ENCODE measurements around the gene SLC25A41.
A peak's percentile ranks its signal among the peaks of the same experiment; 100 is the strongest.

Gene SLC25A41

DNA sequence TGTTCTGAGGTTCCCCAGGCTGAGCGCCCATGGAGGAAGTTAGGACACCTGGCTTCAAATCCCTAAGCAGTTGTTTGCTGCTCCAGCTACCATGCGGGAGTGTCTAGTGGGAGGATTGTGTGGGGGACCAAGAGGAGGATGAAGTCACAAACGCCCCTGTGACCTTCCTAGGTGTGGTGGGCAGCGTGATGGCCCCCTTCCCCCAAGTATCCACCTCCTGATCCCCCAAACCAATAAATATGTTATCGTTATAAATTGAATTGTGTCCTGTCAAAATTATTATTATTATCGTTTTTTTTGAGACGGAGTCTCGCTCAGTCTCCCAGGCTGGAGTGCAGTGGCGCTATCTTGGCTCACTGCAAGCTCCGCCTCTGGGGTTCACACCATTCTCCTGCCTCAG is at the start of gene SLC25A41:
SLC25A41 (minus strand) TSS at position 101 of the 400 bp plus-strand sequence; CDS start at position 31, 70 bp downstream.
- no peak for DNase-seq

DNA sequence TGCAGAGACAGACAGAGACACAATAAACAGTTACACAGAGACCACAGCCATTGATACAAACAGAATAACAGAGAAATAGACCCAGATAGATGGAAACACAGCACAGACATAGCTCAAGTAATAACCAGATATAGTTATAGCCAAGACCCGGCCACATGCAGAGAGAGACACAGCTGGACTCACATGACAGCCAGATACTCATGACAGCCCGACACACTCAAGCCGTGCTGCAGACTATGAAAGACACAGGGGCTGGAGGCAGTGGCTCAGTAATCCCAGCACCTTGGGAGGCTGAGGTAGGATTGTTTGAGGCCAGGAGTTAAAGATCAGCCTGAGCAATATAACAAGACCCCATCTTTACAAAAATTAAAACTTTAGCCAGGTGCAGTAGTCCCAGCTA is 49.7 kb upstream of the SLC25A41 start:
- no peak for DNase-seq

DNA sequence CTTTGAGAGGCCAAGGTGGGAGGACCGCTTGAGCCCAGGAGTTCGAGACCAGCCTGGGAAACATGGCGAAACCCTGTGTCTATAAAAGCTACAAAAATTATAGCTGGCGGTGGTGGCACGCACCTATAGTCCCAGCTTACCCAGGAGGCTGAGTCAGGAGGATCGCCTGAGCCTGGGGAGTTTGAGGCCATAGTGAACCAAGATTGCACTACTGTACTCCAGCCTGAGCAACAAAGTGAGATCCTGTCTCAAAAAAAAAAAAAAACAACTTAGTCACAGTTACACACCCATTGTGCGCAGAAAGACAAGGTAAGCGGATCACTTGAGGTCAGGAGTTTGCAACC is 48.8 kb upstream of the SLC25A41 start:
- DNase-seq: no peak

DNA sequence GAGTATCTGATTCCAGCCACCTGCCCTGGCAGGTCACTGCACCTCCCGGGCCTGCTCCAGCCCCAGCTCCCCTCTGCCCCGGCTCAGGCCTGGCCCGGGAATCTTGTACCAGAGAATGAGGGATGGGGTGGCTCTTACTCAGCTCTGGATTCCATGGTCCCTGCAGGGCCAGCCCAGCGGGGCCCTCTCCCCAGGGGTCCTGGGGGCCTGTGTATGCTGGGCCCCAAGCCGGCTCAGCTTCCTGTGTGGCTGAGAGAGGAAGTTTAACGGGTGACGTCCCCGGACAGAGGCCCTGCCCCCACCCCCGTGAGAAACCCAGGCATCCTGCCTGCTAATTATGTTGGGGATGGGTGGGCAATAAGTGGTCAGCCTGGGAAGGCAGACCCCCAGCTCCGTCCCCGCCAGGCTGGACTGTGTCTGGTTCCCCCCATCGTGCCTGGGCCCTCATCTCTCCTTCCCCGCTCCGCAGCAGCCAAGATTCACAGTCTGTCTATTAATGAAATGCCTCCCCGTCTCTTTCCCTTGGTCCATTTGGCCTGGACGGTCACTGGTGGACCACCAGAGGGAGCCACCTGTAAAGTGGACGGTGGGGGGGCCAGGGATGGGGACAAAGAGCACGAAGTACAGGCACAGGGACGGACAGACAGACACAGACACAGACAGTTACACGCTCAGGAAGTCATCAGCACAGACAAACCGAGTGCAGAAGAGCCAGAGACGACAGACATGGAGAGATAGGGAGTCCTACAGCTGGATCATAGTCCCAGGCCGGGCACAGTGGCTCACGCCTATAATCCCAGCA is 48.2 kb upstream of the SLC25A41 start, which contains the start of gene DENND1C:
DENND1C (minus strand) TSS at position 247 of the 802 bp plus-strand sequence; CDS start at position 155, 92 bp downstream.
- DNase-seq: no peak

DNA sequence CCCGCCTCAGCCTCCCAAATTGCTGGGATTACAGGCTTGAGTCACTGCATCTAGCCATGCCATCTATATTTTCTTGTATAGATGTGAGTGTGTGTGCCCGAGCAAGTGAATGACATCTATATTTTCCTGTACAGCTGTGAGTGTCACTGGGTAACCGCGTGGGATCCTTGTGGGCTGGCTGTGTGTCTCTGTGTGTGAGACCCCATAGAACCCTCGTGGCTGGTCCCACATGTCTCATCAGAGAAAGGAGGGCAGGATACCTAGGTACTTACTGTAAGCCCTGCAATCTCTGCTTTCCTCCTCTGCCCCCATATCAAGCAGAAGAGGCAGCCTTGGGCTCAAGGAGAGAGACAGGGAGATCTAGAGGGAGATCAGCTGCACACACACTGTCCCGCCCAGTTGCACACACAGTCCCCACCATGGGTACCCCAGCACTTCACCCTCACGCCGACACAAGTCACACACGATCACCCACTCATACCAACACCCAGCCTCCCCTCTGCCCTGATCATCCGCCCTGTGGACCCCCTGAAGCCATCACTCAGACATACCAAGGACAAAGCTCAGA is 47.4 kb upstream of the SLC25A41 start:
- no peak for DNase-seq

DNA sequence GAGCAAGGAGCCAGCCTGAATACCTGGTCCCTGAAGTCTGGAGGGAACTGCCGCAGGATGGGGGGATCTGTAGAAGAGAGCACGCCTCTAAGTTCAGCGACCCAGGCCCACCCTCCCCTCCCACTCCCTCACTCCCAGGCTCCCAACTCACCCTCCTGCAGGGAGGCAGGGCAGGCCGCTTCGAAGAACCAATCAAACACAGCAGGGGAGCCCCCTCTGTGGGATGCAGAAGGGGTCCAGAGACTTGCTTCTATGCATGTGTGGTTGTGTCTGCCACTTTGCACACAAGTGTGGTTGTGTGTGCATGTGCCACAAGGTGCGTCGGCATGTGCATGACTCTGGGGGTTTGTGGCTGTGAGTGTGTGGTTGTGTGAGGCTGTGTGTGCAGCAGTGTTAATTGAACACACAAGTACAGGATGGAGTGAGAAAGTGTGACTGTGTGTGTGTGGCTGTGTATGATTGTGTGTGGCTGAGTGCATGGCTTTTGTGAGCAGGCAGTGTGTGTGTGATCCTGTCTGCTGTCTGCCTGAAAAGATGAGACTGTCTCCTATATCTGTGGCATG is 46.4 kb upstream of the SLC25A41 start:
- no peak for DNase-seq

DNA sequence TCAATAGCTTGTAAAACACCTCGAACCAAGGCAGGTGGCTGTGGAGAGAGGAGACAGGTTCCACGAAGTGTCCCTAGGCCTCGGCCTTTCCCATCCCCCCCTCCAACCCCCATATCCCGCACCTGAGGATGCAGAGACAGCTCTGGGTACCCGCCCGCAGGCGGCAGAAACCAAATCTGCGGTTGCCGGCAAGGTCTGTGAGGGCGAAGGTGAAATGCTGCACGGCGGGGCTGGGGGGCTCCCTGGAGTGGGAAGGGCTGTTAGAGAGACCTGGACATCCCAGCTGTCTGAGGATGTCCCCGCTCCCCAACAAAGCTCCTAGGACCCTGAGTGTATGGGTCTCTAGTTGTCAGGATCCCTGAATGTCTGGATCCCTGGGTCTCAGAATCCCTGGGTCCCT is 45.3 kb upstream of the SLC25A41 start:
- no peak for DNase-seq

DNA sequence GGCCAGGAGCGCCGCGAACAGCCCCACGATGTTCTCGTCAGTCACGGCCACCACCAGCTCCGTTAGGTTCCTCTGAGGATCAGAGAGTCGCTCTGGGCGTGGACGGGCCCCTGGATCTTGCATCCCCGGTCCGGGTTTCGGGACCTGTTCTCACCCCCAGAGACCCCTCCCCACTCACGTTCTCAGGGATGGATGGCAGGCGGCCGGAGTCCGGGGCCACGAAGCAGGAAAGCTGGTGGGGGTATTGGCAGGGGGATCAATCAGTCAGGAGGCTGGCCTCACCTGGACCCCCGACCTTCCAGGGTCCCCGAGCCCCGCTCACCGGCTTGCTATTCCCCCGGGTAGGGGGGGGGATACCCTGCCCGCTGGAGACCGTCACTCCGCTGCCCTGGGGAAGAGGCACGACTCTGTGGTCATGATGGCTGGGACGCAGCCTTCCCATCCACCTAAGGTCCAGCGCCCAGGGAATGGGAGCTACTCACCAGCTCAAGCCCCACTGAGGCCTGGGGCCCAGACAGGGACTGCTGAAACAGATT is 43.4 kb upstream of the SLC25A41 start:
- DNase-seq: no peak

DNA sequence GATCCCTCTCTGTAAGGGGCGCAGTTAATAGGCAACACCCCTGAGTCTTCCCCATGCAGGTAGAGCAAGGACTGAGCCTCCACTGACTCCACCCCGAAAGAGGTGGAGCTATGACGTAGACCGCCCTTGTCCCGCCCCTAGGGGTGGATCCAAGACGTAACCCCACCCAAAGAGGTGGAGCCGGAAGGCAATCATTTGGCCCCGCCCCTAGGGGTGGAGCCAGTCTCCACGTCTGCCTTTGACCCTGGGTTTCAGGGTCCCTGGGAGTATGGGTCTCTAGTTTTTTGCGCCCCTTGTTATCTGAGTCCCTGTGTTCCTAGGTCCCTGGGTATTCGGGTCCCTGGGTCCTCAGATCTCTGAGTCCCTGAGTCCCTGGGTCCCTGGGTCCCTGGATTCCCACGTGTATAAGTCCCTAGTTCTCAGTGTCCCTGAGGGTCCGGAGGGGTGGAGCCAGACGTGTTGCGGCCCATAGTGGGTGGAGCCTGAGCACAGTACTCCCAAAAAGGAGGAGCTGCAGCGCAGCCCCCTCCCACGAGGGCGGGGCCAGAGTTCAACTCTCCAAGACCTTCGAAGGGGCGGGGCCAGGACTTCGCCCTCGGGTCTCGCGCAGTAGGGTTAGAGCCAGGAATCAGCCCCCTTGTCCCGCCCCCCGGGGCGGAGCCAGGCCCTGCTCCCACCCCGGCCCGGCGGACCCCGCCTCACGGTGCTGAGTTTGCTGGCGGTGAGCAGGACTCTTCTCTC is 42.8 kb upstream of the SLC25A41 start:
- no peak for DNase-seq

DNA sequence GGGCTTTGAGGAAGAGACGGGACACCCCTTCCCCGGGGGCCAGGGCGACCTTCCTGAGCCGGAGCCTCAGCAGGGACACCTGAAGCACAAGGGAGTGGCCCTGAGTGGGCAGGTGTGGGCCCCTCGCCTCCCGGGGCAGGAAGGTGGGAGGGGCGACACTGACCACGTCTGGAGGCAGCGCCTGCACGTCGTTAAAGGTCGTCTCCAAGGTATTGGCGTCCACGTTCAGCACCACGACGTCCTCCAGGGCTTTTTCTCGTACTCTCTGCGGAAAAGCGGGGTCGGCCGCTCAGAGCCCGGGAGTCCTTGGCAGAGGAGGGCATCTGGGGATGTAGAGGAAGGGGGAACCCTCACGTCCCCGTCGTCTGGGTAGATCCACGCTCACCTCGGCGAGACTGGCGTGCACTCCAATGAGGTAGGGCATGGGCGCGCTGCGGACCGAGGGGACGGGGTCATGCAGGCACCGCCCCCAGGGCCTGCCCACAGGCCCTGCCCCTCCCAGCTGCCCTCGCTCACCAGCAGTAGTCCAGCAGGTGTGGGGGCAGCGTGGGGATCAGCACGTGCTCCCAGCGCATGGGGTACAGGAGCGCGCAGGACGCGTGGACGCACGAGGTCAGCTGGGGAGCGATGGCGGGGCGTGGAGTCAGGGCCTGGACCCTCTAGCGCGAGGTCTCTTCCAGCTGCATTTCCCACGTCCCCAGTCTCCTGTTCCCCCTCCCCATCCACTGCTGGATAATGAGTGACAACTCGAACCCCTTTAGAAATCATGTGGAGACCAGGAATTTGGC is 42.0 kb upstream of the SLC25A41 start:
- DNase-seq: no peak

DNA sequence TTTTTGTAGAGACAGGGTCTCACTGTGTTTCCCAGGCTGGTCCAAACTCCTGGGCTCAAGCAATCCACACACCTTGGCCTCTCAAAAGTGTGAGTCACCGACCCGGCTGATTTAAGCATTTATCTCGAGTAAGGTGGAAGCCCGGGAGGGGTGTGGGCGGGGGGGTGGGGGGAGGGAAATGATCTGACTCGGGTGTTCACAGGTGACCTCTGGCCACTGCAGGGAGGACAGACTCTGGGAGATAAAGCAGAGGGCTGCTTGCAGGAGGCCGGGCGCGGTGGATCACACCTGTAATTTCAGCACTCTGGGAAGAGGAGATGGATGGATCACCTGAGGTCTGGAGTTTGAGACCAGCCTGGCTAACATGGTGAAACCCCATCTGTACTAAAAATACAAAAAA is 40.1 kb upstream of the SLC25A41 start:
- DNase-seq: no peak

DNA sequence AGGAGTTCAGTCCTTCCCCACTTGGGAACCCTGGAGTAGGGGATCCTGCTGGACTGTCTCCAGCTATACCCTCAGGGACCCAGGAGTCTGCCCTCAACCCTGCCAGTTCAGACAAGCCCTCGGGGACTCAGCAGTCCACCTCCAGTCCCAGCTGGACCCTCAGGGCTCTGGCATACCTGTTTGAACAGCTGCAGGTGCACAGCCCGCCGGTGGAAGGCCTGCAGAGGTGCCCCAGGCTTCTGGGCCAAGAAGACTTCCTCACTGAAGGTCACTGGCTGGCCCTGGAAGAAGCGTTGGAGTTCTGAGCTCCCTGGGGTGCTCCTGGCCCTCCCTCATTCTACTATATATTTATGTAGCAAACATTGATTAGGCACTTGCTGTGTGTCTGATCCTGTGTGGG is 39.1 kb upstream of the SLC25A41 start:
- DNase-seq: no peak

DNA sequence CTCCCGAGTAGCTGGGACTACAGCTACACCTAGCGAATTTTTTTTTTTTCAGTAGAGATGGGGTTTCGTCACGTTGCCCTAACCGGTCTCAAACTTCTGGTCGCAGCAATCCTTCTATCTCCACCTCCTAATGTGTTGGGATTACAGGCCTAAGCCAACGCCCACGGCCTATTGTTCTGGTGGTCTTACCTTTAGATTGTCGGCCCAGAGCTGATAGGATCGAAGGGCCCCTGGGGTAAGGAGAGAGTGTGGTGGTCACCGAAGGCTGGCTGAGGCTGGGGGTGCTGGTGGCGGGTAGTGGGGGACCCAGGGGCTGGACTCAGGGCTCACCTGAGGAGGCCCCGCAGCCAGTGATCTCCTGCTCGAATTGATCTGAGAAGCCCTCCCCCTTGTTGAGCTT is 37.5 kb upstream of the SLC25A41 start:
- DNase-seq: no peak

DNA sequence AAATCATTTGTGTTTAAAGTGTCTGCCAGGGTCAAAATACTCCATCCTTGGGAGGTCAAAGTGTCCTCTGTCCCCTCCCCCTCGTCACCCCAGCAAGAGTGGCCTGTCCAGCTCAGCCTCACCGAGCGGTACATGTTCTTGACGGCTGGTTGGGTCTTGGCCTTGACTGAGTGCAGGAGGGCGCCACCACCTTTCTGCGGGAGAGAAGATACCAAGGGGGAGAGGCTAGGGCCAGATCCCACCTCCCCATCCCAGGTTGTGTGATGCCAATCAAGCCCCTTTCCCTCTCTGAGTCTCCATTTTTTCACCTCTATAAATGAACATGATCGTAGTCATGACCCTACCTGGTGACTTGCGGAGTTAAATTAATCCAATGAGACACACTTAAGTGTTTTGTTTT is 36.6 kb upstream of the SLC25A41 start:
- DNase-seq: no peak

DNA sequence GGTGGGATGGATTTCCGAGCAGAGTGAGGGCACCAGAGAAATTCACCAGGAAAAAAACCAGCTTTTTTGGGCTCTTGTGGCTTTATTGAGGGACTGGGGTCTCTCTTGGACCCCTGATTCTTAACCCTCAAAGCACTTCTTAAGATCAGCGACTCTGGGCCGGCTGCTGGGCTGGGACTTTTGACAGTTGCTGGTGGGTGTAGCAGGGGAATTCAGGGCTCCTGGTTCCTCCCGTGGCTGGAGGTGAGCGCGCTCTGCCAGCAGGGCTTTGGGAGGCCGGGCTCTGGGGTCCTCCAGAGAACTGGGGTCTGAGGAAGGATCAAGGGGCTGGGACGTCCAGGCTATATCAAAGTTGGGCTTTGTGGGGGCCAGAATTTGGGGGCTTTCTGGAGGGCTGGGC is 33.8 kb upstream of the SLC25A41 start:
- no peak for DNase-seq

DNA sequence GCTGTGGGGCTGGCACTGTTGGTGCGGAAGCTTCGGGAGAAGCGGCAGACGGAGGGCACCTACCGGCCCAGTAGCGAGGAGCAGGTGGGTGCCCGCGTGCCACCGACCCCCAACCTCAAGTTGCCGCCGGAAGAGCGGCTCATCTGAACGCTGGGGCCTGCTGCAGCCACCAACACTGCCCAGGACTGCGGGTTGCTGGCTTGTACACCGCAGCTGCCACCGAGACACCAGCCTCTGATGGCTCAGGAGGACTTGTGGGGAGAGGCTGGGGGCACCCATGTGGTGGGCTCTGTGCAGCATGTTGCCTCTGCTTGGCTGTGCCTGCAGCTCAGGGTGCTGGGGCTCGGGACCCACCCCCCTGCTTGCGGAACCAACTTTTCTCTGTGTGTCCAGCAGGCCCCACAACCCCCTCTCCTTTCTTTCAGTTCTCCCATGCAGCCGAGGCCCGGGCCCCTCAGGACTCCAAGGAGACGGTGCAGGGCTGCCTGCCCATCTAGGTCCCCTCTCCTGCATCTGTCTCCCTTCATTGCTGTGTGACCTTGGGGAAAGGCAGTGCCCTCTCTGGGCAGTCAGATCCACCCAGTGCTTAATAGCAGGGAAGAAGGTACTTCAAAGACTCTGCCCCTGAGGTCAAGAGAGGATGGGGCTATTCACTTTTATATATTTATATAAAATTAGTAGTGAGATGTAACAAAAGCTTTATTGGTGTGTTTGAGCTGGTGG is 33.1 kb upstream of the SLC25A41 start:
- no peak for DNase-seq

DNA sequence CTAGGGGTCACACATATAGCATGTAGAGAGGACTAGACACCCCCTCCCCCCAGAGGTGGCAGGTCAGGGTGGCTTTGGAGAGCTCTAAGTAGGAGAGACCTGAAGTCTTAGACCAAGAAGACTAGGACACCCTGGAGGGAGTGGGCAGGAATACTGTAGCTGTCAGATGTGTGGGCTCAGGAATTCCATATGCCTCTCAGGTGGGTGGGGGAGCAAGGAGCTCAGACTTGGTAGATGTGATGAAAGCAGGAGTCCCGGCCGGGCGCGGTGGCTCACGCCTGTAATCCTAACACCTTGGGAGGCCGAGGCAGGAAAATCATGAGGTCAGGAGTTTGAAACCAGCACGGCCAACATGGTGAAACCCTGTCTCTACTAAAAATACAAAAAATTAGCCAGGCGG is 32.1 kb upstream of the SLC25A41 start:
- no peak for DNase-seq

DNA sequence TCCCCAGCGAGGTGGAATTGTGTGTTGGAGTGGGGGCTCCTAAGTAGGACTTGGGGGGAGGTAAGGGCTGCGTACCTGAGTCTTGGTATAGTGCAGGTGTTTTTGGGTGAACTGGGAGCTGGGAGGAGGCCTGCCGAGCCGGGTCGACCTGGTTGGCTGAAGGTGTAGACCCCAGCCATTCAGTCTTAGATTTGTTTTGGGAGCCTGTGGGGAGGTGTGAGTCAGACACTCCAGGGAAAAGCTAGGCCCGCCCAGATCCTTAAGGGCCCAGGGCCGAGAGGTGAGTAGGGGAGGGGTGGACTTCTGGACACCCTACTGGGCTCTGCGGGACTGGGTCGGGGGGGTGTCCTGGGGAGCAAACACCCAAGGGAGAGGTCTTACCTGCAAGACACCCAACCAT is 31.4 kb upstream of the SLC25A41 start:
- no peak for DNase-seq

DNA sequence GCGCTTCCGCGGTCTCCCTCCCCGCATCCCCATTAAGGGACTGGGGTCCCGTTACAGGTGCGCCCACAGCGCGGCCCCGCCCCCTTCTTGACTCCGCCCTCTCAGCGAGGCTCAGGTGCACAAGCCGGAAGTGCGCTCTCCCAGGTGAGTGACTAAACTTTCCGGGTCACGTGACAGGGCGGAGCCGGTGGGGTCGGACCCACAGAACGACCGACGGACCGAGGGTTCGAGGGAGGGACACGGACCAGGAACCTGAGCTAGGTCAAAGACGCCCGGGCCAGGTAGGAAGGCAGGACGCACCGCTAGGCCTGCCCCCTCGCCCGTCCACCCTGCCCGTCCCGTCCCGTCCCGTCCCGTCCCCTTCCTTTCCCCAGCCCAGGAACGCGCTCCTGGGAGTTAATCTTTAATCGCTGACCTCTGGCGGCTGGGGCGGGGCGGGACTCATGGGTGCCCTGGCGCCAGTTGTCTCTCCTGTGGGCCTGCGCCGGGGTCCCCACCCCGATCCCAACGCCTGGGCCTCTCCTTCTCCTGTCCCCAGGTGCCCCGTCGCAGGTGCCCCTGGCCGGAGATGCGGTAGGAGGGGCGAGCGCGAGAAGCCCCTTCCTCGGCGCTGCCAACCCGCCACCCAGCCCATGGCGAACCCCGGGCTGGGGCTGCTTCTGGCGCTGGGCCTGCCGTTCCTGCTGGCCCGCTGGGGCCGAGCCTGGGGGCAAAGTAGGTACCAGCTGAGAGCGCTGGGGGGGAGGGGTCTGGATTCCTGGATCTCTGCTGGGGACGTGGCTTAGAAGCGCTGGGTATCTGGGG is 30.7 kb upstream of the SLC25A41 start, which contains the start of gene CRB3:
CRB3 (plus strand) TSS at position 202 of the 804 bp plus-strand sequence; CDS start at position 633, 431 bp downstream.
- DNase-seq: no peak

DNA sequence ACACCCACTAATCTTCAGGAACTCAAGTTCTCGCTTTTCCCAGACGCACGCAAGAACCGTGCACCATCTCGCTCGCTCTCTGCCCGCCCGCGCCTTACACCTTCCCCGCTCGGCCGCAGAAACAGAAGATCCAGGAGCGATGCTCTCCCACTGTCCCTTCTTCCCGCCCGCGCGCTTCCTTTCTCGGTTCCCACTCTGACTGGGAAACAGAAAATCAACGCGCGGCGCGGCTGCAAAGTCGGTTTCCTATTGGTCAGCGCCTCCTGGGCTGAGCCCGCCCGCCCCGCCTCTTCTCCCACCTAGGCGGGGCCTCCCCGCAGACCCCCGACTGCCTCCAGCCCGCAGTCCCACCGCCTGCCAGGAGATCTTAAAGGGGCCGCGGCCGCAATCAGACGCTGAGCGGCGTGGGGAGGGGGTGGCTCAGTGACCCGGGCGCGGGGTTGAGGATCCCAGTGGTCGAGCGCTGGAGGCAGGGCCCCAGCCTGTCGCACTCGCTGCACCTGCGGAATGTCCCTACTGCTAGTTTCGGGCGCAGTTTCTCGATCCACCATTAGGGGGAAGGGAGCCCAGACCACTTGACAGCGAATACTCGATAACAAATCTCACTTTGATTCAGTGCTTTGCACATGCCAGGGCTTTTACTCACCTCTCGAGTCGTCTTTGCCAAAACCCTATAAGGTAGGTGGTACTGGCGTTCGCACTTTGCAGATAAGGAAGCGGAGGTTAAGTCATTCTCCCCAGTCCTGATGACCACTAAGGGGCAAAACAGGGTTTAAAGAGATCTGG is 26.7 kb upstream of the SLC25A41 start:
- peak; percentile 96 for DNase-seq
